GM18867 (cell line): Measurements from ENCODE around the gene TSC22D2.

Experiments
- ATAC-seq: cut with Tn5 transposase; IDR thresholded peaks from one replicate; pipeline ENCODE4 v1.9.1; 2021; ENCODE audit warnings: mild to moderate bottlenecking, moderate library complexity; ENCODE audit not compliant: unreplicated experiment

The TSC22D2 gene

GRCh38 chr3:150411106-150411460 lies 3.0 kb downstream of the TSC22D2 start:
- ATAC-seq = no peak

DNA sequence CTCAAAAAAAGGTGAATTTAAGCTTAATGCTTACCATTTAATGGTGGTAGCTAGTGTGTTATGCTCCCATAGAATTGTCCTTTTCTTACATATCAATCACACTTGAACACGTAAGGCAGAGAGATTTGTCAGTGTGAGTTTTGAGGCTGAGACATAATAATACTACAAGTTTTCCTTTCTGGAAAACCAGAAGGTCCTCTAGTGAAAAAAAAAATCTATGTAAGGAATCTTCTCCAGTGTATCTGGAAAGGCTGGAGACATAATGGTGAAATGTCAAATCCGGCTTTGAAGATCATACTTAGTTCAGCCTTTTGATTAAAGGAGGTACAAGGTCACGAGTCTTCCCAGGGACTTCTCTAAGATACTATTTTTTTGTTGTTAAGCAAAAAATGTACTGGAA lies 3.4 kb downstream of the TSC22D2 start:
- ATAC-seq = no peak

- ATAC-seq = no peak
These were observed 3.9 kb downstream of the TSC22D2 start for GRCh38 chr3:150411976-150412375.

DNA sequence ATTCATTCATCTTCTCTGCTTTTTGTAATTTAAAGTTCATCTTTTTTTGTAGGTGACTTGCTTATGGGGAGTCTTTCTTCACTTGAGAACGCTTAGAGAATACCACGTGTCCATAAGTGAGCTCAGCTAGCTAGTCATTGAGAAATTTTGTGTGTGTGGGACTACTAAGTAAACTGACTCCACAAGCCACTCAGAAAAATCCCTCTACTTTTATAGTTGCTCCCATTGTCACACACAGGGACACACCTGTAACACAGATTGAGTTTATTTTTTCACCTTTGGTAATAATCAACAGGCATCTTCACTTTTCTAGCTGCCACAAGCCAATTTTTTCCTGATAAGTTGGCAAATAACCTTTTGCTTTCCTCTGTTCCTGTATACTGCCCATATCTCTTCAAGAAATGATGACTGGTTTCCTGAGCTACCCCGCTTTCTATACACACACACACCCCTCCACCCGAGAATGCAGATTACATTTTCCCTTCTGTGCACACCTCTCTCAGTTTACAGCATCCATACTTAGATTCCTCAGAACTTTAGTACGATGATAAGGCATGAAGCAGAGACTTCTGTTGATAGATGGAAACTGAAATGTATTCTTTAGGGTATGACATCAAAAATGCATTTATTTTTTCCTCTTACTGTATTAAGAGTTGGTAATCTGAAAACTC lies 4.6 kb downstream of the TSC22D2 start:
- no peak for ATAC-seq

GRCh38 chr3:150414258-150414657 lies 6.2 kb downstream of the TSC22D2 start:
- no peak for ATAC-seq

DNA sequence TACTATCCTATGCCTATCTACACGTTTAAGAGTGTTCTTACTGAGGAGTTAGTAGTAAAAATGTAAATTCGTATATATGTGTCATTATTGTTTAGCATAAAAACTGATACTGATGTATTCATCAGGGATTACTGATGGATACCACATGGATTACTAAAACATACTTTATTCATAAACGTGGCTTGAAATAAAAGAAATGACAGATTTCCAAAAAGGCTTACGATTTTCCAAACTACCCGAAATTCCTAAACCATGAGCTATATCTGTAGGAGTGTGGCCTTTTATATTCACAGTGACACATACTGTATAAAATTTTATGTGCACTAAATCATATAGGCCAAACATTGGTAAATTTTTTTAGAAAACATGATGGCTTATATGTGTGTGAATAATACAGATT lies 6.9 kb downstream of the TSC22D2 start:
- no peak for ATAC-seq

DNA sequence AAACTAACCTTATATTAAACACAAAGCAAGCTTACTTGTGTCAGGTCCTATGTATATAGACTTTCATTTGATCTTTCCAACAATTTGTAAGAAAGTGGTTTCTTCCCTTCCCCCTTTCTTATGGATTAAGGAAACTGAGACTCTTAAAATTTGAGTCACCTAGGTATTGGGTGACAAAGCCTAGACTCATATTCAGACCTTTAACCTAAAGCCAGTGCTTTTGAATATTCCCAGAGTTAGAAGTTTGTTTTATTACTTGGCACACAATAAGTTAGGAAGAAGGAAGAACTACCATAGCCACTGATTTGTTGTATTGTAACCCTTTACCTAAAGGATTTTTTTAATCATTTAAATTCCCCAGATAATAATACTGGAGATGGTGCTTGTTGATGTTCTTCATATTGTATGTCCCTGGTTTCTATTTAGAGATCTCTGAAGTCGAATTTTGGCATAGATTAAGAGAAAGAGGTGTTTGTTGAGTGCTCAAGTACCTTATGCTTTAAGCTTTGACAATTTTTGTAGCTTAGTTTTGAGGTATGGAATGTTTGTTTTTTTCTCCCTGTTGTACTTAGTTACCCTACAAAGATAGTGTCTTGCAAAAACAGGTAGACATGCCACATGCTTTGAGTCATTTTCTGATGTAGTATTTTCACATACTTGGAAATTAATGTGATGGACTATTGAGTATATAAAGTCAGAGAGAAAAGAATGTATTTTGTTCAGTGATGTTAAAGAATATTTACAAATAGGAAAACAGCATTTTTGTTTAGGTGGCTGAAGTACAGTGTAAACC lies 11.2 kb downstream of the TSC22D2 start:
- ATAC-seq = no peak

GRCh38 chr3:150419959-150420358 lies 11.9 kb downstream of the TSC22D2 start:
- no peak for ATAC-seq

- ATAC-seq = no peak
These were observed 13.2 kb downstream of the TSC22D2 start for GRCh38 chr3:150421256-150421655.

- ATAC-seq = no peak
These were observed 13.9 kb downstream of the TSC22D2 start for GRCh38 chr3:150421799-150422548.

DNA sequence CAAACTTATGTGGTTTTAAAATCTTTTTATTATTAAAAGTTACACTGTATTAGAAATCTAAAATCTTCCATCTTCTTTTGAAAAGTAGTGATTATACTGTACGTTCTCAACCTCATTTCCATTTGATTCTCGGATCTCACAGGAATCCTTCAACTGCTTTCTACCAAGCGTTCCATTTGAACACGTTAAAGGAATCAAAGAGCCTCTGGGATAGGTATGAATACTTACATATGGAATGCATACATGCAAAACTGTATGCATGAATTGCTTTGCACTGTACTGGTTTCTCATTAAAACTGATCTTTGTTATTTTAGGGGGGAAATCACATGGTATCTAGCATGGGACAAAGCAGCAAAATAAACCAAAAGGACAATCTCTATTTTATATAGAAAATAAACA lies 14.8 kb downstream of the TSC22D2 start:
- no peak for ATAC-seq

GRCh38 chr3:150423761-150424160 lies 15.7 kb downstream of the TSC22D2 start:
- ATAC-seq = no peak

DNA sequence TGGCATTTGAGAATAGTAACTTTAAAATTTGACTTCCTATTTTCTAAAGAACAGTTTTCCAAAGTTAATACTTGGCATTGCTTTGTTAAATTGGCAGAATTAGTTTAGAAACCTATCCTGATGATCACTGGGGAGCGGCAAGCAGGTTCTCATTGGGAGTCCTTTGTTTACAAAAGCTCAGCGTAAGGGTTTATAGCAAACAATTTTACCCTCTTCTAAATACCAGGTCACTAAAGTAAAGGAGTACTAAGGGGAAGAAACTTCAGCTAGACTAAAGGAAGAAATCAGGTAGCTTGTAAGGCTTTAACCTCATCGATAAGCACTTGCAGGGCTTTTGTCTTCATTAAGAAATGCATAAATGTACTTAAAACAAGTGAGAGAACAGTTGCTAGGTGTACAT lies 18.2 kb downstream of the TSC22D2 start:
- no peak for ATAC-seq

GRCh38 chr3:150428562-150428961 lies 20.5 kb downstream of the TSC22D2 start:
- no peak for ATAC-seq

GRCh38 chr3:150429767-150430671 lies 21.9 kb downstream of the TSC22D2 start:
- ATAC-seq = no peak

- no peak for ATAC-seq
These were observed 25.2 kb downstream of the TSC22D2 start for GRCh38 chr3:150433347-150433746.

DNA sequence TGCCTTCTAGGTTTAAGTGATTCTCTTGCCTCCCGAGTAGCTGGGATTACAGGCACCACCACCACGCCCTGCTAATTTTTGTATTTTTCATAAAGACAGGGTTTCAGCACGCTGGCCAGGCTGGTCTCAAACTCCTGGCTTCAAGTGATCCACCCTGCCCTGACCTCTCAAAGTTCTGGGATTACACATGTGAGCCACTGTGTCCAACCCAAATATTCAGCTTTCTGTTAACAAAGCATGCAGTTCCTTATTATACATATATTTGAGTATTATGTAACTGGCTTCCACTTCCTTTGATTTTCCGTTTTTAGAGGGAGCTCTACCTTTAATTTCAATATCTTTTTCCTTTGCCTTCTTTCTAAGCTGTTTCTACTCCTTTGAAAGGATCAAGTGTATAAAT lies 26.1 kb downstream of the TSC22D2 start:
- no peak for ATAC-seq

DNA sequence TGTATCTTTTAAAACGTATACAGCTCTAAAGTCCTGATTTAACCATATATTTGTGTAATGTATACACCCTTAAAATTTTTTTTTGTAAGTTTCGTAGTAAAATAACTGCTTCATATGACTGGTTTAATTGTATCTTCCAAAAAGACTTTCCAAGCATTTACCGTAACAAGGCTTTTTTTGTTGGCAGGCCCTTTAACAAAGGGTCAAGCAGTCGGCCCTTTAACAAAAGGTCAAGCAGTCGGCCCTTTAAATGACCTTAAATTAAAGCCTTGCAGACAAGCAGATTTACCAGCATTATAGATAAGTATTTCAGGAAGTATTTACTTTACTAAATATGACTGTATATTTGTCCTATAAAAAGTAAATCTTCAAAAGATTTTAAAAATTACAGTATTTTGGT lies 28.1 kb downstream of the TSC22D2 start:
- ATAC-seq = no peak

GRCh38 chr3:150439657-150440056 lies 31.6 kb downstream of the TSC22D2 start:
- ATAC-seq = no peak

- no peak for ATAC-seq
These were observed 35.2 kb downstream of the TSC22D2 start for GRCh38 chr3:150443331-150443741.

DNA sequence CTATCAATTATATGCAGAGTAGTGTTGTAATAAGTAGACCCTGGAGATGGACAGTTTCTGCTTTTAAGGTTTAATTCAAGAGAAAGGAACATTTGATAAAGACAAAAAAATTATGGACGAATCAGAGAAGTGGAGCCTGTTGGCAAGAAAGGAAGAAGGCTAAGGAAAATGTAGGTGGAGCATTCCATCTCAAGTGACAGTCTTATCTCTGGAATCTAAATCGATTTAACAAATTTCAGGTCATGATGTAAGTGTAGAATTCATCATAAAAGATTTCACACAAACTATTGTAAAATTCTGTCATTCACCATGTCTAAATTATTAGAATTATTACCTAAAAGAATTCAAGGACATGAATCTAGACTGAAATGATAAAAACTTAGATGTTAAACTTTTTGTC lies 36.3 kb downstream of the TSC22D2 start:
- no peak for ATAC-seq
